HG02610 (cell line): ENCODE results near the gene PRELID2.
"Not testable (repeated sequence)": the region's sequence is repeated elsewhere in the genome, so short reads cannot be mapped to it uniquely, and the experiment has no call there.

Source experiments
- ATAC-seq: cut with Tn5 transposase; IDR thresholded peaks from one replicate; pipeline ENCODE4 v1.9.1; 2021; ENCODE audit warnings: mild to moderate bottlenecking, moderate library complexity; ENCODE audit not compliant: unreplicated experiment

Gene PRELID2

GRCh38 chr5:145834917-145835847, at the start of gene PRELID2:
TSS of gene PRELID2 (minus strand) at chr5:145835342. CDS start at chr5:145835251, 91 bp downstream.
- peak; percentile 73 for ATAC-seq

GRCh38 chr5:145874765-145875164, 39.6 kb upstream of the PRELID2 start:
- no peak for ATAC-seq

- ATAC-seq, result no peak
Measured at GRCh38 chr5:145872914-145873313, 37.8 kb upstream of the PRELID2 start, which contains the start of gene GRXCR2. TSS of gene GRXCR2 (minus strand) at chr5:145873014. CDS start at chr5:145872968, 46 bp downstream.

- ATAC-seq, result no peak
Measured at GRCh38 chr5:145872486-145872885, 37.3 kb upstream of the PRELID2 start.

- ATAC-seq, result no peak
Measured at GRCh38 chr5:145869753-145870152, 34.6 kb upstream of the PRELID2 start.

GRCh38 chr5:145867806-145868205, 32.7 kb upstream of the PRELID2 start:
- ATAC-seq, result no peak

GRCh38 chr5:145864432-145864831, 29.3 kb upstream of the PRELID2 start:
- ATAC-seq, result not testable (repeated sequence)

- ATAC-seq, result no peak
Measured at GRCh38 chr5:145863003-145863402, 27.9 kb upstream of the PRELID2 start.

- ATAC-seq, result no peak
Measured at GRCh38 chr5:145859897-145860296, 24.8 kb upstream of the PRELID2 start.

GRCh38 chr5:145859453-145859852, 24.3 kb upstream of the PRELID2 start:
- ATAC-seq, result no peak

GRCh38 chr5:145858959-145859358, 23.8 kb upstream of the PRELID2 start:
- no peak for ATAC-seq

- ATAC-seq, result peak; percentile 73
Measured at GRCh38 chr5:145856285-145856818, 21.2 kb upstream of the PRELID2 start.

- ATAC-seq, result no peak
Measured at GRCh38 chr5:145855763-145856267, 20.7 kb upstream of the PRELID2 start.

- no peak for ATAC-seq
Measured at GRCh38 chr5:145854651-145855258, 19.6 kb upstream of the PRELID2 start.

GRCh38 chr5:145853781-145854376, 18.7 kb upstream of the PRELID2 start:
- ATAC-seq, result no peak

GRCh38 chr5:145852990-145853389, 17.8 kb upstream of the PRELID2 start:
- ATAC-seq, result no peak

- ATAC-seq, result no peak
Measured at GRCh38 chr5:145848854-145849253, 13.7 kb upstream of the PRELID2 start.

GRCh38 chr5:145847499-145848497, 12.7 kb upstream of the PRELID2 start:
- ATAC-seq, result no peak

GRCh38 chr5:145846081-145846480, 10.9 kb upstream of the PRELID2 start:
- no peak for ATAC-seq

GRCh38 chr5:145841299-145841698, 6.2 kb upstream of the PRELID2 start:
- no peak for ATAC-seq
